ENCODE measurements around the gene CCR7. TPM values are rescaled to one million over a fixed set of nuclear protein-coding genes. Genes with fewer than 3 reads are reported as not detected.

The CCR7 gene
- total RNA-seq, 6 experiments from 2014 or later, result 0.12 to 0.58 (median 0.28) TPM; not detected in 2

DNA sequence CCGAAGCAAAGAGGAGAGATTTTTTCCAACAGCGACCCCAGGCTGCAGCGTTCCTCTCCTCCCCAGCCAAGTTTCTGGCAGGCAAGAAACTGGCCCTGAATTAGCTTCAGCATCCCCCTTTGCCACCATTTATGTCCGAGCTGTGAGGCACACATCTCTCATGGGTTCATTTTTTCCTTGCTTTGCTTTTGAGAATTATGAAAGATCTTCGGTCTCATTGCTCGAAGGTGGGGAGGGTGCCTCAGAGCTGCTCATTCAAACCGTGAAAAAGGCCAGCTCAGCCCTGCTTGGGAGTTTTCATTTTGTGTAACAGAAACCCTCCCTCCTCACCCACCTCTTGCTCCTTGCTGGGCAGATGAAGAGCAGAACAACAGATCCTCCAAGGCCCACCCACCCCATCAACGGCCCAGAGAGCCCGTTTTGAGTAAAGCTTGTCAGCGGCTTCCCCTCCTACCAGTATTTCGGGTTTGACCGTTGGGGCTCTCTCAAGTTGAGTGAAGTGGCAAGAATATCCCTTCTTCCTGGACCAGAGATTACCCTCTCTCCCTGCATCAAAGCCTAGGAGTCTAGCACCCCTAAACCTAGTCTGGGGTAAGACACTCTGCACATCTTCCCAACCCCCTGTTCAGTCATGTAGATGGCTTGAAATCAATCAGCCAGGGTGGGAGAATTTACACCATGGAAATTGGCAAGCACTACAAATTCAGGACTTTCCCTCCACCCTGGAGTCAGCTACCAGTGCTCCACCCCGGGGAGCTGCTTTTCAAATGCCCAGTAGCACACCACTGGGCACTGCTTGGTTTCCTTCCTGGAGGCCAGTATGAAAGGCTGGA is 1.8 kb downstream of the CCR7 start:
- ATAC-seq (no peak), DNase-seq (peak in 1 of 3 donors; percentile 23)
- Histone ChIP-seq H3K27me3 (no peaks in the 10 kb centered on the region), H3K4me1 (peaks cover 0 to 8% (median 5%) of the 10 kb centered on the region in 4 donors), H3K36me3 (no peaks in the 10 kb centered on the region), H3K4me3 (no peak overlapping the region), H3K9me3 (no peaks in the 10 kb centered on the region), H3K27ac (no peak overlapping the region)
- no peak for TF ChIP-seq POLR2A (IDR thresholded peaks at IDR 0.05)
- WGBS (ENCODE audit: insufficient coverage, low coverage, low lambda C conversion rate, missing lambda C conversion rate), result 72% methylated on average over 8 of the region's 13 CpGs
- intact Hi-C loops (cut with DNase I), result no loop called here

DNA sequence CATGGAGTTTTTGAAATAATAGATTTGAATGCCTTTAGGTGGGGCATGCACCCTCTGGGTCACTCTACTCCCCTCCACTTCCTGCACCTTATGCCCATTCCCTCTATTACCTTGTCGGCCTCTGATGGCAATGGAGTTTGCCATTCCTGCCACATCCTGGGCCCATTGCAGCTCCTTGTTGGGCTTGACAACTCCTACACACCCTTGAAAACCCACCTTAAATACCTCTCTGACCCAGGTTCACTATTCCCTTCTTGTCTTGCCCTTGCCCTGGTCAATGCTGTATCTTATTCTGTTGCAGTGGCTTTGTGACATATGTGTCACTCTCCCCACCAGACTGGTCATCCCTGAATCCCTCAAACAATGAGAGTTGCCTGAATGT is 2.4 kb downstream of the CCR7 start:
- DNase-seq (no peak), ATAC-seq (no peak)
- Histone ChIP-seq H3K4me1 (peaks cover 0 to 8% (median 5%) of the 10 kb centered on the region in 4 donors), H3K9me3 (no peaks in the 10 kb centered on the region), H3K27ac (no peak overlapping the region), H3K27me3 (no peaks in the 10 kb centered on the region), H3K4me3 (no peak overlapping the region), H3K36me3 (no peaks in the 10 kb centered on the region)
- no peak for TF ChIP-seq POLR2A (IDR thresholded peaks at IDR 0.05)
- TF ChIP-seq, protein P1, sequence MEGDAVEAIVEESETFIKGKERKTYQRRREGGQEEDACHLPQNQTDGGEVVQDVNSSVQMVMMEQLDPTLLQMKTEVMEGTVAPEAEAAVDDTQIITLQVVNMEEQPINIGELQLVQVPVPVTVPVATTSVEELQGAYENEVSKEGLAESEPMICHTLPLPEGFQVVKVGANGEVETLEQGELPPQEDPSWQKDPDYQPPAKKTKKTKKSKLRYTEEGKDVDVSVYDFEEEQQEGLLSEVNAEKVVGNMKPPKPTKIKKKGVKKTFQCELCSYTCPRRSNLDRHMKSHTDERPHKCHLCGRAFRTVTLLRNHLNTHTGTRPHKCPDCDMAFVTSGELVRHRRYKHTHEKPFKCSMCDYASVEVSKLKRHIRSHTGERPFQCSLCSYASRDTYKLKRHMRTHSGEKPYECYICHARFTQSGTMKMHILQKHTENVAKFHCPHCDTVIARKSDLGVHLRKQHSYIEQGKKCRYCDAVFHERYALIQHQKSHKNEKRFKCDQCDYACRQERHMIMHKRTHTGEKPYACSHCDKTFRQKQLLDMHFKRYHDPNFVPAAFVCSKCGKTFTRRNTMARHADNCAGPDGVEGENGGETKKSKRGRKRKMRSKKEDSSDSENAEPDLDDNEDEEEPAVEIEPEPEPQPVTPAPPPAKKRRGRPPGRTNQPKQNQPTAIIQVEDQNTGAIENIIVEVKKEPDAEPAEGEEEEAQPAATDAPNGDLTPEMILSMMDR (IDR thresholded peaks at IDR 0.05), result no peak
- intact Hi-C loops (cut with DNase I), result no loop called here
- WGBS (ENCODE audit: insufficient coverage, low coverage, low lambda C conversion rate, missing lambda C conversion rate), result 70% methylated on average over 1 of the region's 1 CpG

DNA sequence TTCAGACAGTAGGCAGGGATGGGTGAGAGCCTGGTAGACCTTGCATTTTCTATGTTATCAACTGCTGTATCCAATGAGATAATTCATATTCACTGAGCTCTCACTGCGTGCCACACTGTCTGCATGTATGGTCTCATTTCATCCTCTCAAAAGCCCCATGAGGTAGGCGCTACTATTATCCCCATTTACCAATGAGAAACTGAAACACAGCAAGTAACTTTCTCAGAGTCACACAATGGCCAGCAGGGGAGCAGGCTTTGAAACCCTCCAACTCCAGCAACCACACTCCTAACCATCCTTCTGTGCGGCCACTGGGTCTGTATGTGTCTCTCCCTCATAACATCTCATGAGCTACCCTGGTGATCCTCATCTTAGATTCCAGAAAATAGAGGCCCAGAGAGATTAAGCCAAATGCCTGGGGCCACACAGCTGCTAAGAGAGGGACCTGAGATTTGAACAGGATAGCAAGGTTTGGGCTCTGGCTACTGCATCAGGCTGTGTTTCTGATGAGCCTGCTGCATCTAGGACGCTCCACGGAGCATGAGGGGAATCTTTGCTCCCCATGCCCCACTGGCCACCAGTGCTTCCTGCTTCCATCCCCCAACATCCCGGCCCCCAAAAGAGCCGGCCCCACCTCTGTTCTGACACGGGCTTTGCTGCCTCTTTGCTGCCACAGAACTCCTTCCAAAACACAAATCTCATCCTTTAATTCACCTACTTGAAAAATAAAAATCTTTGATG is 3.2 kb downstream of the CCR7 start:
- TF ChIP-seq, protein P1 (IDR thresholded peaks at IDR 0.05), result no peak
- TF ChIP-seq POLR2A (IDR thresholded peaks at IDR 0.05), result no peak
- no peak for ATAC-seq
- intact Hi-C loops (cut with DNase I), result no loop called here
- peaks cover 0 to 8% (median 5%) of the 10 kb centered on the region in 4 donors for H3K4me1 ChIP-seq
- no peaks in the 10 kb centered on the region for H3K9me3 ChIP-seq
- 74% methylated on average over 4 of the region's 8 CpGs for WGBS (ENCODE audit: insufficient coverage, low coverage, low lambda C conversion rate, missing lambda C conversion rate)
- H3K27me3 ChIP-seq, result no peaks in the 10 kb centered on the region
- no peak overlapping the region for H3K27ac ChIP-seq
- no peaks in the 10 kb centered on the region for H3K36me3 ChIP-seq
- peak in 1 of 3 donors; percentile 29 for DNase-seq
- H3K4me3 ChIP-seq, result no peak overlapping the region

DNA sequence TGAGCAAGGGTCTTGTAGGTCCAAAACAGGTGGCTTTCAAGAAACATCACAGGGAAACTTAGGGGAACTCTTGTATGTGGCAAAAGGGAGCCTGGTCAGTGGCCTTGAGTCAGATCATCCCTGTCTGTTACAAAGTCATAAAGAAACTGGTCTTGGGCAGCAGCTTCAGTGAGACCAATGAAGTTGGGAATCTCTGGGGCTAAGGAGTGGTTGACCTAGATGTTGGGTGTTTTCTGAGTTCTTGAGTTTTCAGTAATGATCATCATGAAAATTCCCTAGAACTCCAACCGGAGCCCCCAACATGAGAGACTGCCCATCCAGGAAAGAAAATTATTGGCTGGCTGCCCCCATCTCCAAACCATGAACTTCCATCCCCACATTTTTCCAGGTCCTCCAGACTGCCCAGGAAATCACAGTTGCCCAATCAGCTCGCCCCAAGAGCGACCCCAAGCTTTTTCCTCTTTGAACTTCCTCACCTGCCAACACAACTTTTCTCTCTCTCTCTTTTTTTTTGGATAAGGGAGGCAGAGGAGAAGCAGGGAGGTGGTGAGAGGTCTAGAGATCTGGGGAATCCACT is 3.9 kb downstream of the CCR7 start:
- Histone ChIP-seq H3K4me3 (no peak overlapping the region), H3K9me3 (no peaks in the 10 kb centered on the region), H3K27ac (no peak overlapping the region), H3K4me1 (peaks cover 0 to 8% (median 5%) of the 10 kb centered on the region in 4 donors), H3K27me3 (no peaks in the 10 kb centered on the region), H3K36me3 (no peaks in the 10 kb centered on the region)
- ATAC-seq (no peak), DNase-seq (no peak)
- intact Hi-C loops (cut with DNase I), result no loop called here
- TF ChIP-seq, protein P1 (IDR thresholded peaks at IDR 0.05), result no peak
- no peak for TF ChIP-seq POLR2A (IDR thresholded peaks at IDR 0.05)
- 42% methylated on average over 2 of the region's 3 CpGs for WGBS (ENCODE audit: insufficient coverage, low coverage, low lambda C conversion rate, missing lambda C conversion rate)
